Neural progenitor cell (in vitro differentiated cells): Measurements from ENCODE around the gene GPR161. TPM values are rescaled to one million over a fixed set of nuclear protein-coding genes. Genes with fewer than 3 reads are reported as not detected.

ENCODE experiments used
- DNase-seq: peaks from one replicate; pipeline ENCODE4 v3.0.0-alpha.2; 2016; ENCODE audit warnings: low spot score
- H2AFZ ChIP-seq: fragments of 200-600 bp; sonication (generic); replicated peaks from 2 replicates; pipeline ENCODE4 v1.6.1; 2016; ENCODE audit warnings: antibody characterized with exemption
- H3F3A ChIP-seq: fragments of 200-600 bp; sonication (generic); 2 replicates; pipeline ENCODE4 v1.6.1; 2016; ENCODE audit warnings: antibody characterized with exemption, low read depth
- H3K27ac ChIP-seq: fragments of 200-600 bp; sonication (generic); 2 replicates; pipeline ENCODE4 v1.5.1; 2016; ENCODE audit warnings: mild to moderate bottlenecking
- H3K27me3 ChIP-seq: fragments of 200-600 bp; sonication (generic); 2 replicates; pipeline ENCODE4 v1.6.1; 2016; ENCODE audit warnings: mild to moderate bottlenecking, moderate library complexity
- H3K36me3 ChIP-seq: fragments of 200-600 bp; sonication (generic); 2 replicates; pipeline ENCODE4 v1.5.1; 2016
- H3K4me1 ChIP-seq: fragments of 200-600 bp; sonication (generic); 2 replicates; pipeline ENCODE4 v1.6.1; 2016; ENCODE audit warnings: mixed run types
- H3K4me2 ChIP-seq: fragments of 200-600 bp; sonication (generic); 2 replicates; pipeline ENCODE4 v1.6.1; 2016
- H3K4me3 ChIP-seq: fragments of 200-600 bp; sonication (generic); 2 replicates; pipeline ENCODE4 v1.5.1; 2016
- H3K79me2 ChIP-seq: fragments of 200-600 bp; sonication (generic); 2 replicates; pipeline ENCODE4 v1.6.1; 2016; ENCODE audit warnings: low read depth
- H3K9ac ChIP-seq: fragments of 200-600 bp; sonication (generic); 2 replicates; pipeline ENCODE4 v1.6.1; 2016
- H3K9me3 ChIP-seq: fragments of 200-600 bp; sonication (generic); 2 replicates; pipeline ENCODE4 v1.5.1; 2016; ENCODE audit warnings: low read depth
- H4K20me1 ChIP-seq: fragments of 200-600 bp; sonication (generic); 2 replicates; pipeline ENCODE4 v1.6.1; 2016; ENCODE audit warnings: low read depth
- H3K27ac Mint-ChIP-seq: 3 replicates; pipeline ENCODE4 v1.8.0; 2021; ENCODE audit warnings: mixed read lengths
- H3K27me3 Mint-ChIP-seq: 2 replicates; pipeline ENCODE4 v1.8.0; 2022; ENCODE audit warnings: low read depth, mild to moderate bottlenecking, inconsistent platforms, moderate library complexity, mixed read lengths; ENCODE audit not compliant: insufficient read depth
- H3K36me3 Mint-ChIP-seq: 3 replicates; pipeline ENCODE4 v1.8.0; 2021; ENCODE audit warnings: mixed read lengths
- H3K4me1 Mint-ChIP-seq: 3 replicates; pipeline ENCODE4 v1.8.0; 2021; ENCODE audit warnings: mixed read lengths
- H3K4me3 Mint-ChIP-seq: 3 replicates; pipeline ENCODE4 v1.8.0; 2021; ENCODE audit warnings: mild to moderate bottlenecking, moderate library complexity, mixed read lengths
- H3K9me3 Mint-ChIP-seq: 3 replicates; pipeline ENCODE4 v1.8.0; 2020; ENCODE audit warnings: mixed read lengths
- CTCF ChIP-seq: fragments of 200-600 bp; sonication (generic); IDR thresholded peaks from 2 replicates; pipeline ENCODE4 v1.5.1; 2017; ENCODE audit warnings: antibody characterized with exemption, mild to moderate bottlenecking
- EZH2 ChIP-seq: fragments of 200-600 bp; sonication (generic); IDR thresholded peaks from 2 replicates; pipeline ENCODE4 v1.6.1; 2017; ENCODE audit warnings: antibody characterized with exemption, mild to moderate bottlenecking, moderate library complexity
- EZH2phosphoT487 ChIP-seq: fragments of 200-600 bp; sonication (generic); IDR thresholded peaks from 2 replicates; pipeline ENCODE4 v1.6.1; 2017; ENCODE audit warnings: antibody characterized with exemption
- total RNA-seq: library from RNA; depleted of rRNA; stranded (reverse); fragments of >200 nt; gene quantifications from 2 replicates; pipeline ENCODE4 v1.2.3, GENCODE V29; 2015; ENCODE audit warnings: low replicate concordance

GPR161 gene
- total RNA-seq, 1 donor from 2014 or later, result 21.1 TPM

GRCh38 chr1:168172250-168172915 is 35.7 kb upstream of the GPR161 start:
- H3K9me3 Mint-ChIP-seq, result peaks cover 2% of the 10 kb centered on the region
- Histone ChIP-seq H3K4me3 (no peak overlapping the region), H3F3A (peaks cover 4% of the 10 kb centered on the region), H4K20me1 (no peaks in the 10 kb centered on the region), H3K27me3 (no peaks in the 10 kb centered on the region), H3K27ac (no peak overlapping the region), H3K9me3 (no peaks in the 10 kb centered on the region), H3K79me2 (no peaks in the 10 kb centered on the region), H3K4me1 (no peaks in the 10 kb centered on the region), H2AFZ (peak overlapping the region; percentile 26), H3K9ac (no peak overlapping the region), H3K4me2 (no peak overlapping the region), H3K36me3 (no peaks in the 10 kb centered on the region)
- H3K36me3 Mint-ChIP-seq, result no peaks in the 10 kb centered on the region
- no peak overlapping the region for H3K4me3 Mint-ChIP-seq
- TF ChIP-seq EZH2phosphoT487, result no peak
- DNase-seq, result no peak
- H3K4me1 Mint-ChIP-seq, result no peaks in the 10 kb centered on the region
- H3K27ac Mint-ChIP-seq, result no peak overlapping the region
- peaks cover 7% of the 10 kb centered on the region for H3K27me3 Mint-ChIP-seq

- H3K27ac Mint-ChIP-seq, result no peak overlapping the region
- H3K4me2 ChIP-seq, result no peak overlapping the region
- no peak overlapping the region for H3K9ac ChIP-seq
- DNase-seq, result no peak
- H3K4me3 Mint-ChIP-seq, result no peak overlapping the region
- no peaks in the 10 kb centered on the region for H3K36me3 ChIP-seq
- H3K4me1 Mint-ChIP-seq, result no peaks in the 10 kb centered on the region
- H3F3A ChIP-seq, result peaks cover 4% of the 10 kb centered on the region
- no peak overlapping the region for H3K4me3 ChIP-seq
- no peak overlapping the region for H3K27ac ChIP-seq
- H2AFZ ChIP-seq, result peak overlapping the region; percentile 100
- no peaks in the 10 kb centered on the region for H3K27me3 ChIP-seq
- no peaks in the 10 kb centered on the region for H3K9me3 ChIP-seq
- peaks cover 2% of the 10 kb centered on the region for H3K9me3 Mint-ChIP-seq
- H3K4me1 ChIP-seq, result no peaks in the 10 kb centered on the region
- no peaks in the 10 kb centered on the region for H3K36me3 Mint-ChIP-seq
- peaks cover 7% of the 10 kb centered on the region for H3K27me3 Mint-ChIP-seq
- no peaks in the 10 kb centered on the region for H4K20me1 ChIP-seq
- TF ChIP-seq EZH2phosphoT487, result no peak
- no peak for TF ChIP-seq CTCF
- TF ChIP-seq EZH2, result no peak
- H3K79me2 ChIP-seq, result no peaks in the 10 kb centered on the region
Measured at GRCh38 chr1:168170564-168171508, 34.1 kb upstream of the GPR161 start.

GRCh38 chr1:168167806-168168205 is 31.1 kb upstream of the GPR161 start:
- H3K4me1 ChIP-seq, result no peaks in the 10 kb centered on the region
- H3K4me2 ChIP-seq, result no peak overlapping the region
- no peaks in the 10 kb centered on the region for H3K36me3 ChIP-seq
- H3F3A ChIP-seq, result peaks cover 4% of the 10 kb centered on the region
- Mint-ChIP-seq H3K36me3 (no peaks in the 10 kb centered on the region), H3K9me3 (no peaks in the 10 kb centered on the region), H3K27ac (no peak overlapping the region), H3K4me3 (no peak overlapping the region), H3K27me3 (peaks cover 4% of the 10 kb centered on the region), H3K4me1 (no peaks in the 10 kb centered on the region)
- no peak overlapping the region for H3K27ac ChIP-seq
- H3K27me3 ChIP-seq, result no peaks in the 10 kb centered on the region
- H4K20me1 ChIP-seq, result no peaks in the 10 kb centered on the region
- H3K79me2 ChIP-seq, result no peaks in the 10 kb centered on the region
- no peak for TF ChIP-seq EZH2phosphoT487
- TF ChIP-seq CTCF, result no peak
- no peak for TF ChIP-seq EZH2
- no peak overlapping the region for H3K4me3 ChIP-seq
- DNase-seq, result no peak
- peak overlapping the region; percentile 73 for H2AFZ ChIP-seq
- H3K9ac ChIP-seq, result no peak overlapping the region
- H3K9me3 ChIP-seq, result no peaks in the 10 kb centered on the region
